Hepatocyte (in vitro differentiated cells): ENCODE data around the gene IRAK1. TPM values are rescaled to one million over a fixed set of nuclear protein-coding genes. Genes with fewer than 3 reads are reported as not detected.

Source experiments
- DNase-seq: peaks from one replicate; pipeline ENCODE4 v3.0.0-alpha.2; 2016; ENCODE audit warnings: low spot score
- H2AFZ ChIP-seq: fragments of 200-600 bp; sonication (generic); 2 replicates; pipeline ENCODE4 v1.6.0; 2016; ENCODE audit warnings: antibody characterized with exemption, mild to moderate bottlenecking
- H3K27ac ChIP-seq: fragments of 200-600 bp; sonication (generic); 2 replicates; pipeline ENCODE4 v1.5.1; 2016; ENCODE audit warnings: mild to moderate bottlenecking
- H3K27me3 ChIP-seq: fragments of 200-600 bp; sonication (generic); 2 replicates; pipeline ENCODE4 v1.6.1; 2016
- H3K36me3 ChIP-seq: fragments of 200-600 bp; sonication (generic); replicated peaks from 2 replicates; pipeline ENCODE4 v1.5.1; 2016; ENCODE audit warnings: low read depth; ENCODE audit not compliant: insufficient read depth
- H3K4me1 ChIP-seq: fragments of 200-600 bp; sonication (generic); 2 replicates; pipeline ENCODE4 v1.5.1; 2016; ENCODE audit warnings: mild to moderate bottlenecking, moderate library complexity; ENCODE audit not compliant: insufficient read depth
- H3K4me2 ChIP-seq: fragments of 200-600 bp; sonication (generic); 2 replicates; pipeline ENCODE4 v1.6.0; 2016
- H3K4me3 ChIP-seq: fragments of 200-600 bp; sonication (generic); 2 replicates; pipeline ENCODE4 v1.5.1; 2016; ENCODE audit warnings: mild to moderate bottlenecking
- H3K79me2 ChIP-seq: fragments of 200-600 bp; sonication (generic); 2 replicates; pipeline ENCODE4 v1.6.0; 2017; ENCODE audit warnings: mild to moderate bottlenecking
- H3K9me2 ChIP-seq: fragments of 200-600 bp; sonication (generic); replicated peaks from 2 replicates; pipeline ENCODE4 v1.6.0; 2017; ENCODE audit warnings: mild to moderate bottlenecking; ENCODE audit not compliant: insufficient read depth
- H3K9me3 ChIP-seq: fragments of 200-600 bp; sonication (generic); 2 replicates; pipeline ENCODE4 v1.5.1; 2016; ENCODE audit warnings: low read depth, mild to moderate bottlenecking
- H4K20me1 ChIP-seq: fragments of 200-600 bp; sonication (generic); 2 replicates; pipeline ENCODE4 v1.6.0; 2016; ENCODE audit warnings: mild to moderate bottlenecking; ENCODE audit not compliant: insufficient read depth, poor library complexity, severe bottlenecking
- CTCF ChIP-seq: fragments of 200-600 bp; sonication (generic); IDR thresholded peaks from 2 replicates; pipeline ENCODE4 v1.5.1; 2016; ENCODE audit warnings: antibody characterized with exemption, mild to moderate bottlenecking; ENCODE audit not compliant: poor library complexity
- EZH2 ChIP-seq: fragments of 200-600 bp; sonication (generic); IDR thresholded peaks from 2 replicates; pipeline ENCODE4 v1.6.1; 2016; ENCODE audit warnings: antibody characterized with exemption, mild to moderate bottlenecking, borderline replicate concordance
- EZH2phosphoT487 ChIP-seq: fragments of 200-600 bp; sonication (generic); IDR thresholded peaks from one replicate; pipeline ENCODE4 v1.6.1; 2018; ENCODE audit warnings: antibody characterized with exemption, mild to moderate bottlenecking, low read depth, moderate library complexity; ENCODE audit not compliant: unreplicated experiment, severe bottlenecking
- WGBS: methylation state at CpG from one replicate; pipeline ENCODE4 v1.1.6; 2016; ENCODE audit warnings: low lambda C conversion rate; ENCODE audit errors: missing lambda C conversion rate; 5-methylcytosine and 5-hydroxymethylcytosine counted together
- polyA plus RNA-seq: library from polyadenylated mRNA; unstranded; fragments of >200 nt; fragmentation: Nextera tagmentation; extraction: Ambion mirVana; gene quantifications from 2 replicates; pipeline ENCODE4 v1.2.1, GENCODE V29; 2016
- total RNA-seq: library from RNA; depleted of rRNA; stranded (reverse); fragments of >200 nt; gene quantifications from 2 replicates; pipeline ENCODE4 v1.2.3, GENCODE V29; 2014

Gene IRAK1
- total and polyA plus RNA-seq, 2 experiments from 2014 or later = 44.1 to 99.4 TPM

- DNase-seq = no peak
- TF ChIP-seq CTCF = no peak
- TF ChIP-seq EZH2phosphoT487 = no peak
- no peak for TF ChIP-seq EZH2
- peaks cover 66% of the 10 kb centered on the region for H3K79me2 ChIP-seq
- no peak overlapping the region for H3K4me3 ChIP-seq
- no peaks in the 10 kb centered on the region for H3K9me2 ChIP-seq
- WGBS = 47% methylated on average over 12 of the region's 12 CpGs
- peak overlapping the region; percentile 86 for H3K4me2 ChIP-seq
- H3K36me3 ChIP-seq = no peaks in the 10 kb centered on the region
- peaks cover 53% of the 10 kb centered on the region for H4K20me1 ChIP-seq
- H3K4me1 ChIP-seq = peaks cover 20% of the 10 kb centered on the region
- no peak overlapping the region for H2AFZ ChIP-seq
- no peaks in the 10 kb centered on the region for H3K9me3 ChIP-seq
- H3K27ac ChIP-seq = peak overlapping the region; percentile 81
- no peaks in the 10 kb centered on the region for H3K27me3 ChIP-seq
Observed at GRCh38 chrX:153968754-153969124, 51.0 kb downstream of the IRAK1 start.

- no peaks in the 10 kb centered on the region for H3K9me2 ChIP-seq
- H2AFZ ChIP-seq = no peak overlapping the region
- peak overlapping the region; percentile 86 for H3K4me2 ChIP-seq
- no peaks in the 10 kb centered on the region for H3K36me3 ChIP-seq
- no peaks in the 10 kb centered on the region for H3K9me3 ChIP-seq
- peaks cover 63% of the 10 kb centered on the region for H3K79me2 ChIP-seq
- no peak for TF ChIP-seq EZH2
- DNase-seq = no peak
- peaks cover 53% of the 10 kb centered on the region for H4K20me1 ChIP-seq
- 79% methylated on average over 9 of the region's 9 CpGs for WGBS
- H3K27me3 ChIP-seq = no peaks in the 10 kb centered on the region
- no peak overlapping the region for H3K27ac ChIP-seq
- H3K4me3 ChIP-seq = no peak overlapping the region
- peaks cover 15% of the 10 kb centered on the region for H3K4me1 ChIP-seq
Observed at GRCh38 chrX:153968255-153968654, 51.4 kb downstream of the IRAK1 start.

- TF ChIP-seq EZH2phosphoT487 (no peak), CTCF (no peak), EZH2 (no peak)
- Histone ChIP-seq H3K9me2 (no peaks in the 10 kb centered on the region), H3K4me3 (no peak overlapping the region), H3K4me1 (peaks cover 15% of the 10 kb centered on the region), H3K27ac (no peak overlapping the region), H3K27me3 (no peaks in the 10 kb centered on the region), H4K20me1 (peaks cover 53% of the 10 kb centered on the region), H3K9me3 (no peaks in the 10 kb centered on the region), H3K4me2 (peak overlapping the region; percentile 86), H3K79me2 (peaks cover 63% of the 10 kb centered on the region), H3K36me3 (no peaks in the 10 kb centered on the region), H2AFZ (no peak overlapping the region)
- no peak for DNase-seq
- 78% methylated on average over 16 of the region's 16 CpGs for WGBS
Observed at GRCh38 chrX:153967536-153968224, 52.0 kb downstream of the IRAK1 start.

GRCh38 chrX:153966841-153967535, 52.7 kb downstream of the IRAK1 start:
- Histone ChIP-seq H3K27me3 (no peaks in the 10 kb centered on the region), H4K20me1 (peaks cover 53% of the 10 kb centered on the region), H3K4me1 (peaks cover 15% of the 10 kb centered on the region), H3K27ac (no peak overlapping the region), H3K4me3 (no peak overlapping the region), H3K4me2 (peak overlapping the region; percentile 86), H3K9me3 (no peaks in the 10 kb centered on the region), H3K79me2 (peaks cover 63% of the 10 kb centered on the region), H3K9me2 (no peaks in the 10 kb centered on the region), H2AFZ (no peak overlapping the region), H3K36me3 (no peaks in the 10 kb centered on the region)
- DNase-seq = no peak
- no peak for TF ChIP-seq EZH2
- no peak for TF ChIP-seq CTCF
- no peak for TF ChIP-seq EZH2phosphoT487
- 73% methylated on average over 14 of the region's 14 CpGs for WGBS
